Upper lobe of left lung (tissue), 6 donors: ENCODE measurements around the gene S100P. TPM values are rescaled to one million over a fixed set of nuclear protein-coding genes. Genes with fewer than 3 reads are reported as not detected.

ENCODE experiments used
- ATAC-seq, 2 donors: fragments of 200-7000 bp; cut with Tn5 transposase; one replicate each; pipeline ENCODE4 v1.9.1; 2022; ENCODE audit warnings: mild to moderate bottlenecking in 2 of 2, moderate library complexity in 2 of 2; ENCODE audit not compliant: low FRiP score in 2 of 2
- DNase-seq, 2 donors: peaks; one replicate each; pipeline ENCODE4 v3.0.0-alpha.2; 2019 to 2020
- H3K27ac ChIP-seq, 4 donors: fragments of 200-600 bp; sonication (generic); one replicate each; pipeline ENCODE4 v1.5.1; 2016 to 2019
- H3K27me3 ChIP-seq, 4 donors: fragments of 200-600 bp; sonication (generic); one replicate each; pipeline ENCODE4 v1.5.1; 2017 to 2019
- H3K36me3 ChIP-seq, 4 donors: fragments of 200-600 bp; sonication (generic); one replicate each; pipeline ENCODE4 v1.5.1; 2016 to 2019
- H3K4me1 ChIP-seq, 4 donors: fragments of 200-600 bp; sonication (generic); one replicate each; pipeline ENCODE4 v1.5.1; 2018 to 2019
- H3K4me3 ChIP-seq, 4 donors: fragments of 200-600 bp; sonication (generic); one replicate each; pipeline ENCODE4 v1.5.1; 2017 to 2019; ENCODE audit warnings: mild to moderate bottlenecking in 2 of 4, moderate library complexity in 1 of 4
- H3K9me3 ChIP-seq, 4 donors: fragments of 200-600 bp; sonication (generic); one replicate each; pipeline ENCODE4 v1.5.1; 2018 to 2019
- EP300 ChIP-seq, 4 donors: sonication (generic); formaldehyde crosslinking; IDR thresholded peaks; one replicate each; pipeline ENCODE4 v1.5.1; 2017; ENCODE audit warnings: antibody characterized with exemption in 4 of 4, control low read depth in 2 of 4
- POLR2A ChIP-seq, 4 donors: fragments of 450-650 bp; IDR thresholded peaks; one replicate each; pipeline ENCODE4 v1.5.1; 2016 to 2017; ENCODE audit warnings: antibody characterized with exemption in 4 of 4, mild to moderate bottlenecking in 2 of 4
- POLR2AphosphoS5 ChIP-seq, 2 donors: sonication (generic); formaldehyde crosslinking; IDR thresholded peaks; one replicate each; pipeline ENCODE4 v1.5.1; 2017; ENCODE audit warnings: antibody characterized with exemption in 2 of 2
- WGBS, 2 donors: methylation state at CpG; one replicate each; pipeline ENCODE4 v1.1.5; 2017 to 2018; 5-methylcytosine and 5-hydroxymethylcytosine counted together
- total RNA-seq, 6 donors: library from RNA; depleted of rRNA in 4 of 6; stranded (reverse); fragments of >200 nt in 4 of 6; gene quantifications; one replicate each; pipeline versions ENCODE4 v1.1.0 to v1.2.1, GENCODE V29; 2016 to 2021
- TF ChIP-seq, protein P1 (sequence below), 6 experiments: fragments of 450-650 bp in 4 of 6; fragments of 200-600 bp in 2 of 6; sonication (generic) in 2 of 6; IDR thresholded peaks; one replicate each; pipeline ENCODE4 v1.5.1; 2016 to 2019; ENCODE audit warnings: antibody characterized with exemption in 6 of 6
- donor health status: DM: no; HTN: no; CAD: no; lungs with moderate emphysema.
- donor health status: DM: no; HTN: yes; CAD: no; lungs with severe emphysema.

S100P gene
- total RNA-seq, 6 donors from 2014 or later, result 4.1 to 22.4 (median 13.3) TPM; not detected in 2

- Histone ChIP-seq H3K36me3 (peaks cover 0 to 12% (median 0%) of the 10 kb centered on the region in 4 donors), H3K27ac (peak overlapping the region; percentile 73 to 87 (median 84))
Observed at GRCh38 chr4:6695660-6696610, 2.3 kb downstream of the S100P start.

DNA sequence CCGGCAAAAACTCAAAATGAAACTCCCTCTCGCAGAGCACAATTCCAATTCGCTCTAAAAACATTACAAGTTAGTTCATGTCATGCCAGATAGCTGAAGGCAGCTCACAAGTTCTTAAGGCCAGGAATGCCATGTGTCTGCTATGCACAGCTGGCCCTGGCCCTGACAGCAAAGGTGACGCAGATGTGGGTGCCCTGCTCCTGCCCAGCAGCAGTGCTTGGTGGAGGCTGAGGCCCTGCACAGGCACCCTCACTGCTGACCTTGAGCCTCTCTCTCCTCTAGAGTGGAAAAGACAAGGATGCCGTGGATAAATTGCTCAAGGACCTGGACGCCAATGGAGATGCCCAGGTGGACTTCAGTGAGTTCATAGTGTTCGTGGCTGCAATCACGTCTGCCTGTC, 2.9 kb downstream of the S100P start:
- Histone ChIP-seq H3K27ac (peak overlapping the region; percentile 54 to 87 (median 79)), H3K36me3 (peaks cover 0 to 12% (median 0%) of the 10 kb centered on the region in 4 donors), H3K9me3 (no peaks in the 10 kb centered on the region), H3K4me1 (peaks cover 24 to 52% (median 41%) of the 10 kb centered on the region in 4 donors), H3K27me3 (no peaks in the 10 kb centered on the region), H3K4me3 (no peak overlapping the region)
- ATAC-seq, result peak in 1 of 2 donors; percentile 15
- no peak for DNase-seq
- WGBS, 2 donors, result 61 to 64% methylated on average over 5 to 8 of the region's 8 CpGs
- TF ChIP-seq POLR2A (IDR thresholded peaks at IDR 0.05) (no peak), EP300 (IDR thresholded peaks at IDR 0.05) (no peak), POLR2AphosphoS5 (IDR thresholded peaks at IDR 0.05) (no peak)
- TF ChIP-seq, protein P1, sequence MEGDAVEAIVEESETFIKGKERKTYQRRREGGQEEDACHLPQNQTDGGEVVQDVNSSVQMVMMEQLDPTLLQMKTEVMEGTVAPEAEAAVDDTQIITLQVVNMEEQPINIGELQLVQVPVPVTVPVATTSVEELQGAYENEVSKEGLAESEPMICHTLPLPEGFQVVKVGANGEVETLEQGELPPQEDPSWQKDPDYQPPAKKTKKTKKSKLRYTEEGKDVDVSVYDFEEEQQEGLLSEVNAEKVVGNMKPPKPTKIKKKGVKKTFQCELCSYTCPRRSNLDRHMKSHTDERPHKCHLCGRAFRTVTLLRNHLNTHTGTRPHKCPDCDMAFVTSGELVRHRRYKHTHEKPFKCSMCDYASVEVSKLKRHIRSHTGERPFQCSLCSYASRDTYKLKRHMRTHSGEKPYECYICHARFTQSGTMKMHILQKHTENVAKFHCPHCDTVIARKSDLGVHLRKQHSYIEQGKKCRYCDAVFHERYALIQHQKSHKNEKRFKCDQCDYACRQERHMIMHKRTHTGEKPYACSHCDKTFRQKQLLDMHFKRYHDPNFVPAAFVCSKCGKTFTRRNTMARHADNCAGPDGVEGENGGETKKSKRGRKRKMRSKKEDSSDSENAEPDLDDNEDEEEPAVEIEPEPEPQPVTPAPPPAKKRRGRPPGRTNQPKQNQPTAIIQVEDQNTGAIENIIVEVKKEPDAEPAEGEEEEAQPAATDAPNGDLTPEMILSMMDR (IDR thresholded peaks at IDR 0.05), result no peak

More at GRCh38 chr4:6695660-6696610, 2.3 kb downstream of the S100P start:
- DNase-seq (no peak), ATAC-seq (peak in 1 of 2 donors; percentile 68)
- 52 to 57% methylated on average over 9 to 18 of the region's 18 CpGs for WGBS, 2 donors
- Histone ChIP-seq H3K27me3 (no peaks in the 10 kb centered on the region), H3K9me3 (no peaks in the 10 kb centered on the region), H3K4me1 (peaks cover 24 to 52% (median 45%) of the 10 kb centered on the region in 4 donors), H3K4me3 (peak overlapping the region in 1 of 4 donors; percentile 0)
- TF ChIP-seq POLR2A (IDR thresholded peaks at IDR 0.05), result peak in 1 of 4 donors; percentile 18
- TF ChIP-seq, protein P1 (IDR thresholded peaks at IDR 0.05), result no peak
- TF ChIP-seq POLR2AphosphoS5 (IDR thresholded peaks at IDR 0.05), result peak in 1 of 2 donors; percentile 13
- no peak for TF ChIP-seq EP300 (IDR thresholded peaks at IDR 0.05)

DNA sequence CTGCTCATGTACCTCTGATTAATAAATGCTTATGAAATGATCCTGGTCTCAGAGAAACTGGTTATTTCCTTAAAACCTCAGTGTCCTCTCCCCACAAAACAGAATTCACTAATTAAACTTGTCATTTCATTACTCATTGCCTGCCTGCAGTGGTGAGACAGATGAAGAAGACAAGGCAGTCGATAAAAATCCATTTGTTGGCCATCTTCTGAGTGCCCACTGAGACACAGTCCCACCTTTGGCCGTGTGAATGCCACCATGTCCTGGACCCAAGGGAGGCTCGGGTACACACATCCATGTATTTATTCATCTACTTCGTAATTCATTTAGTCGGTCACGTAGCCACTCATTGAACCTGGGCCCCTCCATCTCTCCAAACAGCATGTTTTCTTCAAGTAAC, 3.5 kb downstream of the S100P start:
- no peaks in the 10 kb centered on the region for H3K9me3 ChIP-seq
- TF ChIP-seq POLR2AphosphoS5 (IDR thresholded peaks at IDR 0.05), result no peak
- H3K4me3 ChIP-seq, result no peak overlapping the region
- H3K4me1 ChIP-seq, result peaks cover 24 to 51% (median 41%) of the 10 kb centered on the region in 4 donors
- no peaks in the 10 kb centered on the region for H3K27me3 ChIP-seq
- no peak for ATAC-seq
- WGBS, 2 donors, result 95% methylated on average over 6 of the region's 6 CpGs
- DNase-seq, result no peak
- H3K36me3 ChIP-seq, result peaks cover 0 to 12% (median 0%) of the 10 kb centered on the region in 4 donors
- peak overlapping the region in 3 of 4 donors; percentile 54 to 87 (median 85) for H3K27ac ChIP-seq

DNA sequence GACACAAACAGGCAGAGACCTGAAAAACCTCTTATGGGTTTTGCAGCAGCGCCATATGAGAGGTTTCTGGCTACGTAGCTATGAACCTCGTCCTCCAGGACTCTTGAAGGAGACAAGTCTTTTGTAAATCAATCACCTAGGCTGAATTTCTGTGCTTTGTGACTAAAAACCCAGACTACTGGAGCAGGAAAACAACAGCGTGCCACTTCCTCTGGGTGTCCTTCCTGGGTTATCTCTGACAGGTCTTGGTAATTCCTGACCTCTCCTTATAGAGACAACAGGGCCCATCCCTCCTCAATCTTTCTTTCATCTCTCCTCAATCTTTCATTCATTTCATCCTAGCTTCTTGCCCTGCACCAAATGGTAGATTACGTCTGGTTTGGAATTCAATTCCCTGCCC, 5.7 kb downstream of the S100P start:
- TF ChIP-seq POLR2AphosphoS5 (IDR thresholded peaks at IDR 0.05) (no peak), POLR2A (IDR thresholded peaks at IDR 0.05) (no peak), EP300 (IDR thresholded peaks at IDR 0.05) (no peak)
- TF ChIP-seq, protein P1 (IDR thresholded peaks at IDR 0.05), result no peak
- H3K4me1 ChIP-seq, result peaks cover 21 to 34% (median 24%) of the 10 kb centered on the region in 4 donors
- no peaks in the 10 kb centered on the region for H3K9me3 ChIP-seq
- no peaks in the 10 kb centered on the region for H3K27me3 ChIP-seq
- WGBS, 2 donors, result 82 to 89% methylated on average over 5 of the region's 5 CpGs
- H3K36me3 ChIP-seq, result peaks cover 0 to 12% (median 4%) of the 10 kb centered on the region in 4 donors
- no peak overlapping the region for H3K4me3 ChIP-seq
- DNase-seq (no peak), ATAC-seq (no peak)
- no peak overlapping the region for H3K27ac ChIP-seq

DNA sequence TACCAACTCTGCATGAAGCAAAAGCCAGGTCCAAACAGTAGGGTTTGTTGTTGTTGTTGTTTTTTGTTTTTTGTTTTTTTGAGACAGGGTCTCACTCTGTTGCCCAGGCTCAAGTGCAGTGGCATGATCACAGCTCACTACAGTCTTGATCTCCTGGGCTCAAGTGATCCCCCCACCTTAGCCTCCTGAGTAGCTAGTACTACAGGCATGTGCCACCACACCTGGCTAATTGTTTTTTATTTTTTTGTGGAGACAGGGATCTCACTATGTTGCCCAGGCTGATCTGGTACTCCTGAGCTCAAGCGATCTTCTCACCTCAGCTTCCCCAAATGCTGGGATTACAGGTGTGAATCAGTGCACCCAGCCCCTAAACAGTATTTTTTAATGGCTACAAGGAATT, 6.2 kb downstream of the S100P start:
- no peaks in the 10 kb centered on the region for H3K27me3 ChIP-seq
- no peaks in the 10 kb centered on the region for H3K9me3 ChIP-seq
- peaks cover 18 to 29% (median 19%) of the 10 kb centered on the region in 4 donors for H3K4me1 ChIP-seq
- WGBS, 2 donors, result 95 to 100% methylated on average over 1 of the region's 1 CpG
- no peak for TF ChIP-seq POLR2AphosphoS5 (IDR thresholded peaks at IDR 0.05)
- ATAC-seq (no peak), DNase-seq (no peak)
- H3K27ac ChIP-seq, result no peak overlapping the region
- no peak overlapping the region for H3K4me3 ChIP-seq
- H3K36me3 ChIP-seq, result peaks cover 0 to 12% (median 4%) of the 10 kb centered on the region in 4 donors
